ENCODE measurements around the gene AP1M1.

DNA sequence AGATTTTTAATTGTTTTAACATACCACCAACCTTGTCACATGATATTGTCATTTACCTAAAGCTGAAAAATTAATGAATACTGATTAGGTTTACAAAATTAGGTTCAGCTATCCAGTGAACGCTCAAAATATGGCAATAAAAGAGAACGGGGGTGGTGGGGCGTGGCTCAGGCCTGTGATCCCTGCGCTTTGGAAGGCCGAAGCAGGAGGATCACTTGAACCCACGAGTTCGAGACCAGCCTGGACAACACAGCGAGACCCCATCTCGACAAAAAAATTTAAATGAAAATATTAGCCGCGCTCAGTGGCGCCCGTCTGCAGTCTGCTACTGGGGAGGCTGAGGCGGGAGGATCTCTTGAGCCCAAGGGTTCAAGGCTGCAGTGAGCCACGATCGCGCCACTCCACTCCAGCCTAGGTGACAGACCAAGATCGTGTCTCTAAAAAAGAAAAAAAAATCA, 13.0 kb upstream of the AP1M1 start:
- TF ChIP-seq, protein P1, sequence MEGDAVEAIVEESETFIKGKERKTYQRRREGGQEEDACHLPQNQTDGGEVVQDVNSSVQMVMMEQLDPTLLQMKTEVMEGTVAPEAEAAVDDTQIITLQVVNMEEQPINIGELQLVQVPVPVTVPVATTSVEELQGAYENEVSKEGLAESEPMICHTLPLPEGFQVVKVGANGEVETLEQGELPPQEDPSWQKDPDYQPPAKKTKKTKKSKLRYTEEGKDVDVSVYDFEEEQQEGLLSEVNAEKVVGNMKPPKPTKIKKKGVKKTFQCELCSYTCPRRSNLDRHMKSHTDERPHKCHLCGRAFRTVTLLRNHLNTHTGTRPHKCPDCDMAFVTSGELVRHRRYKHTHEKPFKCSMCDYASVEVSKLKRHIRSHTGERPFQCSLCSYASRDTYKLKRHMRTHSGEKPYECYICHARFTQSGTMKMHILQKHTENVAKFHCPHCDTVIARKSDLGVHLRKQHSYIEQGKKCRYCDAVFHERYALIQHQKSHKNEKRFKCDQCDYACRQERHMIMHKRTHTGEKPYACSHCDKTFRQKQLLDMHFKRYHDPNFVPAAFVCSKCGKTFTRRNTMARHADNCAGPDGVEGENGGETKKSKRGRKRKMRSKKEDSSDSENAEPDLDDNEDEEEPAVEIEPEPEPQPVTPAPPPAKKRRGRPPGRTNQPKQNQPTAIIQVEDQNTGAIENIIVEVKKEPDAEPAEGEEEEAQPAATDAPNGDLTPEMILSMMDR (IDR thresholded peaks at IDR 0.05): no peak
- no peak for TF ChIP-seq POLR2A (IDR thresholded peaks at IDR 0.05)
